Activated CD4-positive, alpha-beta T cell treated with anti-CD3 and anti-CD28 coated beads, Interleukin-2, amount 50 U/mL, for 1 hour (primary cell): ENCODE results near the gene XCL1.
"Not testable (repeated sequence)": the region's sequence is repeated elsewhere in the genome, so short reads cannot be mapped to it uniquely, and the experiment has no call there.

ENCODE experiments used
- DNase-seq: peaks from one replicate; pipeline ENCODE4 v3.0.0-alpha.2; 2020

Gene XCL1

DNA sequence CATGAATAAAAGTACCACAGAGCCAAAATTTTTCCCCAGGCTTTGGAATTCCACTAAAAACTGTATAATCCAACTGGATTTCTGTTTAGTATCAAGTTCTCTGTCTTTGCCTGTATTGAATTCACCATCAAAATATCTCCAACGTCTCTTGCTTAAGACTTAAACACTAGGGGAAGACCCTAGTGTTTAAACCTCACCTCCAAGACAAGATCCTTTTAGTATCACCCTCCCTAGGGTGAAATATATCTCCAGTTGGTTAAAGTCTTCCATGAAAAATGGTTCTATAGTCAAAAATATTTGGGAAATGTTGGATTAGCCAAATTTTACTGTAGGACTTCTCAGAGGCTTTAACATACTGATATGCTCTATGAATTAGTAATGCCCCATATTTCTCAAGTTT, 8.1 kb upstream of the XCL1 start:
- DNase-seq = no peak

DNA sequence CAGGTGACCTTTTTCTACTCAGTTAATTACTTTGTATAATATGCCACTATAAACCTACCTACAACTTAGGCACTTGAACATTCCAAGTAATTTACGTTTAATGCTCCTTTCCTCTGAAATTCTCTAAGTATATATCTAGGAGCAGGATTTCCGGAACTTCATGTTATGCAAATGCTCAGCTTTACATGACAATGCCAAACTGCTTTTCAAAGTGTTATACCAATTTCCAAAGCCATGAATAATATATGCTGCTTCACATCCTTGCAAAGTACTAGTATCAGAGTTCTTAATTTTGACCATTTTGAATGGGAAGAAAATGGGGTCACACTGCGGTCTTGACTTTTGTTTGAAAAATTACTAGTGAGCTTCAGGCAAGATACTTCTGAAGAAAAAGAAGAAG, 5.8 kb upstream of the XCL1 start:
- no peak for DNase-seq

DNA sequence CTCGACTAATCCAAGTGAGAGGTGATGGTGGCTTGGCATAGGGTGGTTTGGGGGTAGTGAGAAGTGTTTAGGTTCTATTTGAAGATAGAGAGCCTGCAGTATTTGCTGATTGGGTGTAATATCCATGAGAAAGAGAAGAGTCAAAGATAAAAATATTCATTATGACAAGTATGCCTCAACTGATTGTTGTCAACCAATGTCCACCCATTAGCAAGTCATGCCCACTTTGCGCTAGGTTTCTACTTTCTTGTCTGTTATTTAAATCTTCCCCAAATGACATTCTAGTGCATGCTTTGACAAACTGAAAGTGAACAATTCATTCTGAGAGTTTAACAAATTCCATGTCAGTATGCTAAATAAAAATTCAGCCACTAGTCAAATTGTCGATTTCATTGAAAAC, 3.8 kb upstream of the XCL1 start:
- no peak for DNase-seq

DNA sequence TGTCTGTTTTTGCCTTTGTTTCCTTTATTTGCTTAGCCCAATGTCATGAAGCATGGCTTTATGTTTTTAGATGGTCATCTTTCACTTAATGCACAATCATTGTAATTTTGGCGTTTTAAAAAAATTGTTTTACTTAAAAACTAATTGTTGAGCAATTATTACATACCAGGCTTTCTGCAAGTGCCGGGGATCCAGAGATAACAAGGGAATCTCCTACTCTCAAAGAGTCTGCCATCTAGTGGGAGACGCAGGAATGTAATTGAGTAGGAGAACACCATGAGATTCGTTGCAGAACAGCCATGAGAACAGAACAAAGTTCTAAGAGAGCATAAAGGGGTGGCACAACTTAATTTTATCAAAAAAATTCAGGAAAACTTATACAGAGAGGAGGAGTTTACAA, 2.2 kb upstream of the XCL1 start:
- DNase-seq = not testable (repeated sequence)

DNA sequence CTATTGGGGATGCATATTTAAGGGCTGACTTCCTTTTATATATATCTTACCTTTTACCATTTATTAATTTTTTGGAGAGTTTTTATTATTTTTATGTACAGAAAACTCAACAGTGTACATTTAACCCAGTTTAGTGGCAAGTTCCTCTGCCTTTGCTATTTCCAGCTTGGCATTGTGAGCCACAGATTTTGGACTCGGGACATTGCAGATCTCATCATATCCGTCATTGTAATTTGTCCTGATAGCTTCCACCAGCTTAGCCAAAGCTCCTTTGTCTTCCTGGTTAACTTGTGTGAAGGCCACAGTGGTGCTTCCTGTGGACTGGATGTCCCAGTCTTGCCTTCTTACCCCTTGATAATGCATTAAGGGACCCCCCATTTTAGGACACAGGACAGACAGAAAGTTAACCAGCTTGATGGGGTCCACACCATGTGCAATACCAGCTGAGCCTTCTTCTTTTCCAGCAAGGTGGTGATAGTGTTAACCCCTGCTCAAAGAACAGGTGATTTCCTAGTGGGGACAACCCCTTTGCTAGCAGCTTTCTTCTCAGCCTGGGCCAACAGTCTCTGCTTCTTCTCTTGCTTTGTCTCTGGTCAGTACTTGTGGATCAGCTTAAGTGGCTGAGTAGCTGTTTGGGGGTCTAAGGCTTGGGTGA, 2.3 kb downstream of the XCL1 start:
- DNase-seq = not testable (repeated sequence)

DNA sequence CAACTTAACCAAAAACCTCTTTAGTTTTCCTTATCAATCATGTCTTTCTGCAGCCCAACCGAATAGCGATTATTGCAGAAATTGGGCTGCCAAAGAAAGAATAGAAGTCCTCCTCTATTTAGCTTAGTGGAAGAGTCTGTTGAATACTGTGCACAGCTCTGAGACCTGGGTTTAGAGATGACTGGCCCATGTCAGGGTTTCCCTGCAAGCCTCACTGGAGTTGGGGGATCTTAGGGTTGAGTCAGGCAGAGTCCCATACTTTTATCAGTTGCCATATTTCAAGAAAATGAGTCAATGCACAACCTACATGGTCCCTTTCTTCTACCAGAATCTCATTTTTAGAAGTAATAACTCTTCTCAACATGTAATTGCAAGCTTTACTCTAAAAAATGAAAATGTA, 3.9 kb downstream of the XCL1 start:
- not testable (repeated sequence) for DNase-seq

DNA sequence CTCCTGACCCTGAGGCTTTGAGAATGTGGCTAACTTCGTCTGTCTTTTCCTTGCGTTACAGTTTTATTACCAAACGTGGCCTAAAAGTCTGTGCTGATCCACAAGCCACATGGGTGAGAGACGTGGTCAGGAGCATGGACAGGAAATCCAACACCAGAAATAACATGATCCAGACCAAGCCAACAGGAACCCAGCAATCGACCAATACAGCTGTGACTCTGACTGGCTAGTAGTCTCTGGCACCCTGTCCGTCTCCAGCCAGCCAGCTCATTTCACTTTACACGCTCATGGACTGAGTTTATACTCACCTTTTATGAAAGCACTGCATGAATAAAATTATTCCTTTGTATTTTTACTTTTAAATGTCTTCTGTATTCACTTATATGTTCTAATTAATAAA, 4.6 kb downstream of the XCL1 start:
- DNase-seq = not testable (repeated sequence)

DNA sequence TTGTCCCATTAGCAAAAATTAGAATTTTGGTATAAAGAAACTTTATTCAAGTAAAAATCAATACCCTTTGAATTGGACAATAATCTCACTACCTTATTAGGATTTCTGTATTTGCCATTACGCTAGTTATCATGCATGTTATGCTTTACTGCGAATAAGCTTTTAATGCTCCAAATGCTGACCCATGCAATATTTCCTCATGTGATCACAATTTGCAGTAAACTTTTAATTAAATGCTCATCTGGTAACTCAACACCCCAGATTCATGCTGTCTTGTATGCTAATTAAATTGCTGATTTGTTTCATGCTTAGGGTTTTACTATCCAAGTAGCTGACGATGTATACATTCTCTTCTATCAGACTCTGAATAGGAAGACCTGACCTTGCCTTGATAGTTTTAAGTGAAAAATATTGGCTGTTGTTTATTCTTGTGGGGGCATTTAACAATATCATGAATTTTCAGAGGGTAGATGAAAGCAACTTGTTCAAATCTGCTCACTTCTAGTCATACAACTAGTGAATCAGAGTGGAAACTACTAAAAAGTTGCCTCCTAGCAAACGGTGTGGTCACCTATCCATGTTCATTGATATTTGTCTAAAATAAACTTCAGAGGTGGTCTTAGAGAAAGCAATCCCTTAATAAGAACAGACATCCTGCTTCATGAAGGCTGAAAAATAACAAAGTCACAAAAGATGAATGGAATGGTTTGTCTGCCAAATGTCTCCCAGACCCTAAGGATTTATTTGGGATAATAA, 5.6 kb downstream of the XCL1 start:
- no peak for DNase-seq

DNA sequence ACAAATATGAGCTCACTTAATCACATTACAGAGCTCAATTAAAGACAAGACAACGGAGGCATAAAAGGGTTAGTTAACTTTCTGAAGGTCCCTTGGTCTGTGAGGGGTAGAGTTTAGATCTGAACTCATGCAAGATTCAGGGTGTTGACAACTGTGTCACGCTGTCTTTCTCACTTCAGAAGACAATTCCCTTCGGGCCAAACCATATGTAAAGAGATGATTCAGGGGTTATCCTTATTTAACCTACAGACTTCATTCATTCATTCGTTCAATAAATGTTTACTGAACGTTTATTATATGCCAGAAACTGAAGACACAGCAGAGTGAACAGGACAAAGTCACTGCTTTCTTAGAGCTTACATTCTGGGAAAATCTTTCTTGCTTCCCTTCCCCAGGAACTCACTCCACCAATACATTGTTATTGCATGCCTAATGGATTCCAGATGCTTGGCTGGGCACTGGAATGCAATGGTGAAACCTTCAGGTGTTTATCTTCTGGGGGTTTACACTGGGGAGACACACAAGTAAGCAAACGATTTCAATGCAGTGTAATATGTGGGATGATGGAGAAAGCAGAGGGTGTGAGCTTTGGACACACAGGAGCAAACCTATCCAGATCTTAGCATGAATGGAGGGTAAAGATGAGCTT, 6.4 kb downstream of the XCL1 start:
- no peak for DNase-seq

DNA sequence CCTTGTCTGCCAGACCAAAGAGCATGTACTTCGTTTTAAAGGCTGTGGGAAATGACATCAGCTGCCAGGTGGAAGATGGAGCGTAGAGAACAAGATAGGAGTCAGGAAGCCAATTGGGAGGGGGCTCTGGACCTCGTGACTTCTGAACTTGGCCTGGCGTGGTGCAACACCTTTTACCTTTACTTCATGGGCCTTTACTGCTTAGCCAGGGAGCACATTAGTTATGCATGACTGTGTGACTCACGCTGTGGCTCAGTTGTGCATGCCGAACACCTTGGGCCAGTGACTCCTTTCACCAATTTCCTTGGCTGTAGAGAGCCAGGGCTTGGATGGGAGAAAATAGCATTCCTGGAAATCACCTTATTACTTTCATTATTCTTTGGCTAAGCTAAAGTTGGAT, 7.2 kb downstream of the XCL1 start:
- no peak for DNase-seq

DNA sequence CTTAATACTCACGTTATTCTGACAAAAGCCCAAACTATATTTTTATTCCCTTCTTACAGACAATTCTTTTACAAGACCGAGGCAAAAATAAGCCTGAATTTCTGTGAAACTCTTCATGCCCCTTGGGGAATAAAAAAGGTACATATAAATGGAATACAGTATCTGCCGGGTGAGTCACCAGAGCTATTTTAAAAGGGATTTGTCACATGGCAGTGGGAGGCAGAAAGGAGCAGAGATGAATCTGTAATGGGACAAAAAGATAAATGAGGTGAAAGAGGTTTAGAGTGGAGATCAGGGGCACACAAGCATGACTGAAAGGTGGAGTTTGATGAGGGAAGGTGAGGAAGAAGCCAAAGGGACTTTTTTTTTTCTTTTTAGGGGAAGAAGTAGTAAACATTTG, 8.8 kb downstream of the XCL1 start:
- no peak for DNase-seq

DNA sequence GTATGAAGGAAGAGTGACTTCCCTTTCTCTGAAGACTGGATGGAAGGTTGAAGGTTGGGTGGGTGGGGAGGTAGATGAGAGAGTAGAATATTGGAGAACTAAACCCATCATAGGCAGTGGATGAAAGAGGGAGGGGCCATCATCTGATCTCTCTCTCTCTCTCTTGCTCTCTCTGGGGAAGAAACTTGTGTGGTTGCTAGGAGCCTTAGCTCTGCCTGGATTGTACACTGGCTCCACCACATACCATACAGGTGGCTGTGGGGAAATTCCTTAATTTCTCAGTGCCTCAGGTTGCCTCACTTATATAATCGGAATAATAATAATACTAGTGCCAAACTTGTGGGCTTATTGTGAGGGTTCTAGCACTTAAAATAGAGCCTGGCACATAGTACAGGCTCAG, 9.5 kb downstream of the XCL1 start:
- DNase-seq = no peak

DNA sequence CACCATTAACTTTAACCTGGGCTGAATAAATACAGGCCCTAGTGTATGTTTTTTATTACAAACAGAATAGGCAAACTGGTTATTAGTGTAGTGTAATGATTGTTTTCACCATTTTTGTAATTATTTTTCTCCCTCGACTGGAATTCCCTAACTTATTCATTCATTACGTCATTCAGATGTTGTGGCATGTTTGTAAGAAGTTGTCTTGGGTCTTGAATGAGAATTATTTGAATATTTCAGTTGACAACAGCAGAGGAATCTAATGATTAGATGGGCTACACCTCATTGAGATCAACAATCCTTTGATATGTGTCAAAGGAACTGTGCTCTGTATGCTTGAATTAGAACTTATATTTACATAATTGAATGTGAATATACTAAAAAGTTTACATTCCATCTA, 12.8 kb downstream of the XCL1 start:
- no peak for DNase-seq

DNA sequence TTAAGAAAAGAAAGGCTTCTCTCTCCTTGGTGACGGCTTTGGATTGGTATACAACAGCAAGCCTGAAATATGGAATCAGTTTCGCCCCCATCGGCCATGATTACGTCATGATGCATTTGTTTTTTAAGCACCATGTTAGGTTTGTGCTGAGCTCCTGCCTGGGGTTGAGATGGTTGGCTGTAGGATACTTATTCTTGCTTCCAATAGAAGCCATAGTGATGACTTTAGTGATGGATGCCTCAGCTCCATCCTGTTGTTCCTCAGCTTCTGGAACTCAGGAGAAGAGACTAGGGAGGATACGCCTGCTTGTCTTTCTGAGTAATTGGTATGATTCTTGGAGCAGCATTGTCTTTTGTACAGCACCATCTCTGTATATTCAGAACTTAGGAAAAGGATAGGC, 14.7 kb downstream of the XCL1 start:
- no peak for DNase-seq

DNA sequence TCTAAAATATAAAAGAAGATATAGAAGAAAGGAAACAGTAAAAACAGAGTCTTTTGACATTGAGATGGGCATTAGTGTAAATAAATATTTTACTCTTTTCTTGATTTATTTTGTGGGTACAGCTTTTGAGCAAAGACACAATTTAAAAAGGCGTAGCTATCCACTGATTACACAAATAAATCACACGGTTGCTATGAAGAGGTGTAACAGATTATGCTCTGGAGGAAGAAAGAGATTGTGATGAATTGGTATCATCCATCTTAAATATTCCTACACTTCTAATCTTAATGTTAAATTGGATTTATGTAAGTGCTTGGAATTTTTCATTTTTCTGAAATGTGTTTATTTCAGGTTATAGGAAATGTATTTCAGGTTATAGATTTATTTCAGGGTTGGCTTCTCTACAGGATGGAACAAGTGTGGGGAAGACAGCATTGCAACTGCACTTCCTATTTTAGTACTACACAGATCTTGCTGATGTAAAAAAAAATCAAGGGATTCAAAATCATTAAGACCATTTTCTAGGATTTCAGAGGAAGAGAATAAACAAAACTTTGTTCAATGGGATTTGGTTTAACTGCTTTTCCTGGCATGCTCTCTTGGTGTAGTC, 15.3 kb downstream of the XCL1 start:
- no peak for DNase-seq

DNA sequence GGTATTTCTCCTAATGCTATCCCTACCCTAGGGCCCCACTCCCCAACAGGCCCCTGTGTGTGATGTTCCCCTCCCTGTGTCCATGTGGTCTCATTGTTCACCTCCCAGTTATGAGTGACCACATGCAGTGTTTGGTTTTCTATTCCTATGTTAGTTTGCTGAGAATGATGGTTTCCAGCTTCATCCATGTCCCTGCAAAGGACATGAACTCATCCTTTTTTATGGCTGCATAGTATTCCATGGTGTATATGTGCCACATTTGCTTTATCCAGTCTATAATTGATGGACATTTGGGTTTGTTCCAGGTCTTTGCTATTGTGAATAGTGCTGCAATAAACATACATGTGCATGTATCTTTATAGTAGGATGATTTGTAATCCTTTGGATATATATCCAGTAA, 19.0 kb downstream of the XCL1 start:
- DNase-seq = not testable (repeated sequence)

DNA sequence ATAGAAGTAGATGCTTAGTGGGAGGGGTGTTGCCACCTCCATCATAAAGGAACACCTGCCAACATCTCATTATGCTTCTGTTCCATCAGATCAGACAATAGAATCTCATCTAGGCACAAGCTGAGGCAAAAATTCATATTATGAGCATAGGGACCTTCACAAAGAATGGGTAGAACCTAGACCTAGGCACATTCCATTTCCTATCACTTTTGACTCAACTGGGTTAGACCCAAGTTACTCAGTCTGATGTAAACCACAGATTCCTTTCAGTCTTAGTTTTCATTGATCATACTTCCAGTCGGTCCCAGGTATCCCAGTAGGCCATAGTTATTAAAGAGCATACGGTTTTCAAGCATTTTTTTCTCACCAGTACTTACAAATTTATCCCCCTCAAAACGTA, 21.7 kb downstream of the XCL1 start:
- no peak for DNase-seq

DNA sequence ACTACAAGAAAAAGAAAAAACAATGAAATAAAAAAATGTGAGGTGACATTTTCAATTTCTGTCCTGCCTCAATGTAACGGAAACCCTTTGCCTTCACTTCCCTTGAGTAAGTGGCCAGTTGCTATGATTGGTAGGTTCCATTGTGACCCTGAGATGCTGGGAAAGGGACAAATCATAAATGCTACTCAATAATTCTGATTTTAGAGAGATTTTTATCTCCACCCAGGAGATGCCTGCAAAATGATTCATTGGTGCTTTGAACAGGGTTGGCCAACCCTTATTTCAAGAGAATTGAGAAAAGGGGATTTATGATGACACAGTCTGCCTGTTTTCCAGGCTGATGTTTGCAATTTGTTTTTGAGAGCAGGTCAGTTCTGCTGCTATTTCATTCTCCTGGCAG, 22.5 kb downstream of the XCL1 start:
- DNase-seq = no peak

DNA sequence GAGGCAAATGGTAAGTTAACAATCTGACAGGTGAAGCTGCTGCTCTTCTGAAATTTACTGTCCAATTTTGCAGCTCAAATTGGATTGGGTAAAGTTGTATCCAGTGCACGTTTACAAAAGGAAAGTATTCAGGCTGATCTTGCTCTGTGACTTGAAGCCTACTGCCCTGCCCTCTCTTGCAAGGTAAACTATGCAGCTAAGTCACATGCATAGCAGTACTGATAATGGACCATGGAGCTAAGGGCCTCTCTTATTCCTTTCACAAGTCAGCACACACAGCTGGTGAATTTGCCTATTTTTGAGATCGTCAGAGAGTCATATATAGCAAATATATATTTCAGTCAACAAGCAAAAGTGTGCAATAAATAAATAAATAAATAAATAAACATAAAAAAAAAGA, 23.2 kb downstream of the XCL1 start:
- DNase-seq = no peak

DNA sequence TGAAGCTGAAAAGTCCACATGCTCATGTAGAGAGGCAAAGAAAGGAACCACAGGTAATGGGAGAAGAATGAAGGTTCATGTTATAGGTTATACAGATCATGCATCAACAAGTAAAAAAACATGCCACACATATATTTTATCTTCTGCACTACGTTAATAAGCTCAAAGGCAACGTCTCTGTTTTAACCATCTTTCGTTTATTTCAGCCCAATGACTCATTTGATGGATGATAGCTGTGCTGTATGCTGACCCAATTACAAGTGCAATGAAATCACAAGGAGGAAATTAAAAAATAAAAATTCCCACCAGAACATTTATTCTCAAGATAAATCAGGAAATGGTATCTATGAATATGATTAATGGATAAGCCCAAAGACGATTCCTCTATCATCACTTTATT, 24.6 kb downstream of the XCL1 start:
- no peak for DNase-seq

DNA sequence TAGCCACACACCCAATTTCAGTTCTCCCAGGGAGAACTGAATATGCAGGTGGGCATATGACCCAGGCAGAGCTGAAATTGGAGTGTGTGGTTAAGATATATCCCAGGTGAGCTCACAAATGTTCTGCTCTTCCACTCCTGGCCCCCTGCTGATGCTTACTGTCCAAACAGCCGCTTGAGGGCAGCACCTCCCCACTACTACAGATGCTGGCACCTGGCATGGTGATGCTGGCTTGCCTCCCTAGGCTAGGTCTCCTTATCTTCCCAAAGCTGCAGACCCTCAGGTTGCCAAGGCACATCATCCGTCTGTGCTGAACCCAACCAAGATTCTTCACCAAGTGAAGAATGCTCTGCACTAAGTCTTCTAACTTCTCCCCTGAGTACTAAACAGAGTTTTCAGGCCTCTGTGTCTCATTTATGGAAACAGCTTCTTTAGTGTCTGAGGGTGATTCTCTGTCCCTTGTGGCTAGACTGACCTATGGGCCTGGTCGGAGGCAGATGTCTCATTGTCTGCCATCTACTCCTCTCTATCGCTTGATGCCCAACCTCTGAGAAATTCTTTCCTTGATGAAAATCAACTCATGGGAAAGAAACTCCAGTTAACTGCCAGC, 27.2 kb downstream of the XCL1 start:
- peak; percentile 67 for DNase-seq

DNA sequence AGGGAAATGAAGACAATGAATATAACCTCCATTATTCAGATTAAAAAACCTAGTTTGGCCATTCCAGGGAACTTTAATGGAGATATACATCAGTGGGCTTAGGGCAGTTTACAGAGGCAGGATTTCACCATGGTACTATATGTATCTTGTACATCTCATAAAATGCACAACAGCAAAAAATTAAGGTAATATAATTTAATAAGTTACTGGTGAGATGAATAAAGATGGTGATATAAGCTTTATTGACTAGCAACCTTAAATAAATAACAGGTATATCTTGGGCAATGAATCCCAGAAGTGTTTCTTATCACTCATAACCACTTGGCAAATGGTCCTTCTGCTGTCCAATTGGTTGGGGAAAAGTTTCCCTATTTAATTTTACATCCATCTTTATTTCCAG, 29.0 kb downstream of the XCL1 start:
- DNase-seq = no peak

DNA sequence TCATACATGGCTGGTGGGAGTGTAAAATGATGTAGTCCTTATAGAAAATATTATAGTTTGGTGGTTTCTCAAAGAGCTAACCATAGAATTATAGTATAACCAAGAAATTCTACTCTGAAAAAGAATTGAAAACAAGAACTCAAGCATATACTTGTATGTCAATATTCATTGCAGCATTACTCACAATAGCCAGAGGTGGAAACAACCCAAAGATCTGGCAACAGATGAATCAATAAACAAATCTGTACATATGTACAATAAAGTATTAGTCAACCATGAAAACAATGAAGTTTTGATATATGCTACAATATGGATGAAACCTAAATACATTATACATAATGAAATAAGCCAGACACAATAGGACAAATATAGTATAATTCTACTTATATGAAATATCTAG, 29.7 kb downstream of the XCL1 start:
- DNase-seq = no peak
